Fibroblast of lung (primary cell): Measurements from ENCODE around the gene HTT. TPM values are rescaled to one million over a fixed set of nuclear protein-coding genes. Genes with fewer than 3 reads are reported as not detected.

Experiments
- DNase-seq, 2 donors: peaks; one replicate each; pipeline versions ENCODE4 v3.0.0 to v3.0.0-alpha.2; 2010; ENCODE audit warnings: low read depth in 2 of 2
- H2AFZ ChIP-seq: 2 replicates; pipeline ENCODE4 v1.5.1; 2012; ENCODE audit warnings: low read length, control low read depth, inconsistent platforms
- H3K27ac ChIP-seq: 2 replicates; pipeline ENCODE4 v1.5.1; 2011; ENCODE audit warnings: low read length, control low read depth; ENCODE audit not compliant: insufficient read depth
- H3K27me3 ChIP-seq: 2 replicates; pipeline ENCODE4 v1.5.1; 2011; ENCODE audit warnings: mild to moderate bottlenecking, low read length; ENCODE audit not compliant: control insufficient read depth, insufficient read depth
- H3K36me3 ChIP-seq: 2 replicates; pipeline ENCODE4 v1.5.1; 2011; ENCODE audit warnings: low read length; ENCODE audit not compliant: control insufficient read depth, insufficient read depth
- H3K4me1 ChIP-seq: 2 replicates; pipeline ENCODE4 v1.5.1; 2011; ENCODE audit warnings: low read length; ENCODE audit not compliant: control insufficient read depth, insufficient read depth; ENCODE audit errors: extremely low read depth
- H3K4me2 ChIP-seq: 2 replicates; pipeline ENCODE4 v1.5.1; 2011; ENCODE audit warnings: low read length, control low read depth; ENCODE audit not compliant: insufficient read depth; ENCODE audit errors: extremely low read depth
- H3K4me3 ChIP-seq, 4 experiments: fragments of 200-600 bp in 1 of 4; sonication (generic) in 1 of 4; replicated peaks in 1 of 4; 2 replicates each; pipeline ENCODE4 v1.5.1; 2011 to 2016; ENCODE audit warnings: low read length in 4 of 4, low read depth in 3 of 4, mild to moderate bottlenecking in 3 of 4, control low read depth in 2 of 4, inconsistent platforms in 1 of 4, mixed read lengths in 1 of 4; ENCODE audit not compliant: insufficient read depth in 1 of 4; ENCODE audit errors: control extremely low read depth in 1 of 4
- H3K79me2 ChIP-seq: 2 replicates; pipeline ENCODE4 v1.5.1; 2012; ENCODE audit warnings: mild to moderate bottlenecking, low read length, inconsistent platforms; ENCODE audit not compliant: control insufficient read depth, insufficient read depth
- H3K9ac ChIP-seq: 2 replicates; pipeline ENCODE4 v1.5.1; 2011; ENCODE audit warnings: mild to moderate bottlenecking, low read length, control low read depth; ENCODE audit not compliant: insufficient read depth
- H3K9me3 ChIP-seq: 2 replicates; pipeline ENCODE4 v1.5.1; 2012; ENCODE audit warnings: low read depth, low read length; ENCODE audit not compliant: control insufficient read depth, insufficient read depth
- H4K20me1 ChIP-seq: 2 replicates; pipeline ENCODE4 v1.5.1; 2011; ENCODE audit warnings: low read length; ENCODE audit not compliant: control insufficient read depth, insufficient read depth; ENCODE audit errors: extremely low read depth
- CTCF ChIP-seq, 2 donors: IDR thresholded peaks in 1 of 2; conservative IDR thresholded peaks in 1 of 2; 1 replicate in 1 of 2; 2 replicates in 1 of 2; pipeline ENCODE4 v1.5.1; 2011 to 2012; ENCODE audit warnings: low read length in 2 of 2, control low read depth in 1 of 2, inconsistent platforms in 1 of 2, low read depth in 1 of 2, mild to moderate bottlenecking in 1 of 2
- EZH2 ChIP-seq: IDR thresholded peaks from 2 replicates; pipeline ENCODE4 v1.5.1; 2012; ENCODE audit warnings: low read length, control low read depth, mild to moderate bottlenecking; ENCODE audit errors: missing control alignments
- polyA plus RNA-seq, 2 donors: library from polyadenylated mRNA; depleted of rRNA in 1 of 2; stranded (reverse) in 1 of 2; unstranded in 1 of 2; fragments of >200 nt; gene quantifications; 2 replicates each; pipeline ENCODE4 v1.2.1, GENCODE V29; 2011 to 2012; ENCODE audit warnings: missing spikeins in 1 of 2
- total RNA-seq: library from RNA; depleted of rRNA; stranded (reverse); fragments of >200 nt; gene quantifications from 2 replicates; pipeline ENCODE4 v1.2.1, GENCODE V29; 2014

The HTT gene
- total and polyA plus RNA-seq, 2 donors (not counting 1 experiment from before 2014, with no cell fraction given) = 13.2 to 41.8 TPM

- no peak overlapping the region for H3K9ac ChIP-seq
- DNase-seq = no peak
- H4K20me1 ChIP-seq = no peaks in the 10 kb centered on the region
- TF ChIP-seq EZH2 (no peak), CTCF (conservative IDR thresholded peaks at IDR 0.05 in 1 of 2, IDR thresholded peaks at IDR 0.05 in 1 of 2; ENCODE audit: low read depth in 1 of 2, low read length in 2 of 2) (no peak)
- H3K27ac ChIP-seq = no peak overlapping the region
- H3K4me2 ChIP-seq = no peak overlapping the region
- H3K4me3 ChIP-seq = no peak overlapping the region
- H3K36me3 ChIP-seq = peaks cover 18% of the 10 kb centered on the region
- no peak overlapping the region for H2AFZ ChIP-seq
- no peaks in the 10 kb centered on the region for H3K27me3 ChIP-seq
- H3K79me2 ChIP-seq = no peaks in the 10 kb centered on the region
- no peaks in the 10 kb centered on the region for H3K9me3 ChIP-seq
- H3K4me1 ChIP-seq = no peaks in the 10 kb centered on the region
These were observed 56.3 kb downstream of the HTT start for GRCh38 chr4:3130826-3131225.

GRCh38 chr4:3134201-3134600, 59.7 kb downstream of the HTT start:
- Histone ChIP-seq H3K4me2 (no peak overlapping the region), H3K9ac (no peak overlapping the region), H3K27me3 (no peaks in the 10 kb centered on the region), H4K20me1 (no peaks in the 10 kb centered on the region), H3K4me3 (no peak overlapping the region), H3K4me1 (no peaks in the 10 kb centered on the region), H3K9me3 (no peaks in the 10 kb centered on the region), H3K27ac (no peak overlapping the region), H2AFZ (no peak overlapping the region), H3K79me2 (no peaks in the 10 kb centered on the region), H3K36me3 (peaks cover 12% of the 10 kb centered on the region)
- DNase-seq = no peak
- TF ChIP-seq CTCF (conservative IDR thresholded peaks at IDR 0.05 in 1 of 2, IDR thresholded peaks at IDR 0.05 in 1 of 2; ENCODE audit: low read depth in 1 of 2, low read length in 2 of 2) (no peak), EZH2 (no peak)

GRCh38 chr4:3135155-3136011, 60.9 kb downstream of the HTT start:
- Histone ChIP-seq H3K36me3 (peaks cover 10% of the 10 kb centered on the region), H3K4me3 (no peak overlapping the region), H4K20me1 (no peaks in the 10 kb centered on the region), H3K9ac (no peak overlapping the region), H3K27me3 (no peaks in the 10 kb centered on the region), H3K9me3 (no peaks in the 10 kb centered on the region), H3K79me2 (no peaks in the 10 kb centered on the region), H3K4me2 (no peak overlapping the region), H3K27ac (no peak overlapping the region), H2AFZ (no peak overlapping the region), H3K4me1 (no peaks in the 10 kb centered on the region)
- TF ChIP-seq EZH2 = no peak
- TF ChIP-seq CTCF (conservative IDR thresholded peaks at IDR 0.05 in 1 of 2, IDR thresholded peaks at IDR 0.05 in 1 of 2; ENCODE audit: low read depth in 1 of 2, low read length in 2 of 2) = no peak
- no peak for DNase-seq
